HFF-Myc (cell line): ENCODE data around the gene DEGS2.

Source experiments
- DNase-seq: peaks from one replicate; pipeline ENCODE4 v3.0.0-alpha.2; 2011; ENCODE audit warnings: low read depth; ENCODE audit errors: extremely low read depth
- H3K4me3 ChIP-seq: replicated peaks from 2 replicates; pipeline ENCODE4 v1.5.1; 2011; ENCODE audit warnings: low read depth, mild to moderate bottlenecking, control low read depth, low read length
- CTCF ChIP-seq: IDR thresholded peaks from 2 replicates; pipeline ENCODE4 v1.5.1; 2012; ENCODE audit warnings: mild to moderate bottlenecking, low read depth, low read length, control low read depth; ENCODE audit errors: missing control alignments

The DEGS2 gene

GRCh38 chr14:100143523-100143922, 15.9 kb downstream of the DEGS2 start:
- no peak for DNase-seq
- no peak for TF ChIP-seq CTCF
- H3K4me3 ChIP-seq: no peak overlapping the region

- TF ChIP-seq CTCF: no peak
- no peak for DNase-seq
Measured at GRCh38 chr14:100142073-100143040, 17.1 kb downstream of the DEGS2 start.

GRCh38 chr14:100141098-100141497, 18.3 kb downstream of the DEGS2 start:
- TF ChIP-seq CTCF: no peak
- DNase-seq: no peak

More at GRCh38 chr14:100142073-100143040, 17.1 kb downstream of the DEGS2 start:
- no peak overlapping the region for H3K4me3 ChIP-seq

GRCh38 chr14:100140452-100141078, 18.9 kb downstream of the DEGS2 start:
- H3K4me3 ChIP-seq: no peak overlapping the region
- TF ChIP-seq CTCF: no peak
- DNase-seq: no peak

More at GRCh38 chr14:100141098-100141497, 18.3 kb downstream of the DEGS2 start:
- H3K4me3 ChIP-seq: no peak overlapping the region

GRCh38 chr14:100138955-100139354, 20.5 kb downstream of the DEGS2 start:
- no peak overlapping the region for H3K4me3 ChIP-seq
- DNase-seq: no peak
- TF ChIP-seq CTCF: no peak

- no peak for TF ChIP-seq CTCF
- DNase-seq: no peak
- no peak overlapping the region for H3K4me3 ChIP-seq
Measured at GRCh38 chr14:100138082-100138787, 21.2 kb downstream of the DEGS2 start.
